ENCODE measurements around the gene PIK3AP1.

DNA sequence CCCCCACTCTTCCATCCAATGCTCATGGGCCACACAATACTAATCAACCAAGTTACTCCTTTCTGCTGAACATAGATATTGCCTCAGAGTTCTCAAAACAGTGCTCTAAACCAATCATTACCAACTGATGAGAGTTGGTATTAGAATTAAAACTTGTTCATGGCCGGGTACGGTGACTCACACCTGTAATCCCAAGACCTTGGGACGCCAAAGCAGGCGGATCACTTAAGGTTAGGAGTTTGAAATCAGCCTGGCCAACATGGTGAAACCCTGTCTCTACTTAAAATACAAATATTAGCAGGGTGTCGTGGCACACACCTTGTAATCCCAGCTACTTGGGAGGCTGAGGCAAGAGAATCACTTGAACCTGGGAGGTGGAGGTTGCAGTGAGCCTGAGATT, 141.7 kb downstream of the PIK3AP1 start:
- TF ChIP-seq, protein P1, sequence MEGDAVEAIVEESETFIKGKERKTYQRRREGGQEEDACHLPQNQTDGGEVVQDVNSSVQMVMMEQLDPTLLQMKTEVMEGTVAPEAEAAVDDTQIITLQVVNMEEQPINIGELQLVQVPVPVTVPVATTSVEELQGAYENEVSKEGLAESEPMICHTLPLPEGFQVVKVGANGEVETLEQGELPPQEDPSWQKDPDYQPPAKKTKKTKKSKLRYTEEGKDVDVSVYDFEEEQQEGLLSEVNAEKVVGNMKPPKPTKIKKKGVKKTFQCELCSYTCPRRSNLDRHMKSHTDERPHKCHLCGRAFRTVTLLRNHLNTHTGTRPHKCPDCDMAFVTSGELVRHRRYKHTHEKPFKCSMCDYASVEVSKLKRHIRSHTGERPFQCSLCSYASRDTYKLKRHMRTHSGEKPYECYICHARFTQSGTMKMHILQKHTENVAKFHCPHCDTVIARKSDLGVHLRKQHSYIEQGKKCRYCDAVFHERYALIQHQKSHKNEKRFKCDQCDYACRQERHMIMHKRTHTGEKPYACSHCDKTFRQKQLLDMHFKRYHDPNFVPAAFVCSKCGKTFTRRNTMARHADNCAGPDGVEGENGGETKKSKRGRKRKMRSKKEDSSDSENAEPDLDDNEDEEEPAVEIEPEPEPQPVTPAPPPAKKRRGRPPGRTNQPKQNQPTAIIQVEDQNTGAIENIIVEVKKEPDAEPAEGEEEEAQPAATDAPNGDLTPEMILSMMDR (IDR thresholded peaks at IDR 0.05) = no peak
- no peak for TF ChIP-seq POLR2A (IDR thresholded peaks at IDR 0.05)

Measured in right lobe of liver (tissue), 4 donors.